ENCODE data around the gene RND1.
"Not testable (repeated sequence)": the region's sequence is repeated elsewhere in the genome, so short reads cannot be mapped to it uniquely, and the experiment has no call there.

Gene RND1

DNA sequence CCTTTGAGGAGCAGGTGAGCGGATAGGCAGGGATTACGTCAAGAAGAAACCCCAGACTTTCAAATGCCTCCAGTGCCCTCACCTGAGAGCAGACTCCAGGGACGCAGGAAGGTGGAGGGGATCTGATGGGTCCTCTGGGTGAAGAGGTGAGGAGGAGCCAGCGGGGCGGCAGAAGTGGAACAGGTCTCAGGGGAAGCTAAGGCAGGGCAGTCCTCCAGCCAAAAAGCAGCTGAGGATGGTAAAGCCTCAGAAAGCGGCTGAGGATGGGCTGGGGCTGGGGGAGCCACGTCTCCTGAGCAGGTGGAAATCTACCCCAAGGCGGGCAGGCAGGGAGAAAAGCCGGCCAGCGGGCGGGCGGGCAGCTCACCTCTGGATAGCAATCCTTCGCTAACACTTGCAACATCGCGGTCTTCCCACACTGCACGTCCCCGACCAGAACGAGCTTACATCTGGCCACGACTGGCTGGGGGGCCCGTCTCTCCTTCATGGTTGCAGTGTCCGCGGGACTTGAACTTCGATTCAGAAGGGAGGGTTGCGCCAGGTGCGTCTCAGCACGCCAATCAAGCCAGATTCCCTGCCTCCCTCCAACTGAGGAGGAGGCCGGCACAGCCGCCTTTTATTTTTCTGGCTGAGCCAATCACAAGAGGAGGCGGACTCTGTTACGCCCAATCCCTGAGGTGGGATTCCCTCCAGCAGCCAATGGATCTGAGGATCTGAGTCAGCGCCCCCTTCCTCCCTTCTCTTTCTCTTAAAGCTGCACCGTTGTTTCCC lies at the start of gene RND1:
RND1 (minus strand) TSS at position 590 of the 771 bp plus-strand sequence; CDS start at position 487, 103 bp downstream.
- H3K4me3 ChIP-seq (replicated peaks; ENCODE audit: low read depth, low read length), result peak within 1 kb of the TSS; percentile 52
- TF ChIP-seq, protein P1, sequence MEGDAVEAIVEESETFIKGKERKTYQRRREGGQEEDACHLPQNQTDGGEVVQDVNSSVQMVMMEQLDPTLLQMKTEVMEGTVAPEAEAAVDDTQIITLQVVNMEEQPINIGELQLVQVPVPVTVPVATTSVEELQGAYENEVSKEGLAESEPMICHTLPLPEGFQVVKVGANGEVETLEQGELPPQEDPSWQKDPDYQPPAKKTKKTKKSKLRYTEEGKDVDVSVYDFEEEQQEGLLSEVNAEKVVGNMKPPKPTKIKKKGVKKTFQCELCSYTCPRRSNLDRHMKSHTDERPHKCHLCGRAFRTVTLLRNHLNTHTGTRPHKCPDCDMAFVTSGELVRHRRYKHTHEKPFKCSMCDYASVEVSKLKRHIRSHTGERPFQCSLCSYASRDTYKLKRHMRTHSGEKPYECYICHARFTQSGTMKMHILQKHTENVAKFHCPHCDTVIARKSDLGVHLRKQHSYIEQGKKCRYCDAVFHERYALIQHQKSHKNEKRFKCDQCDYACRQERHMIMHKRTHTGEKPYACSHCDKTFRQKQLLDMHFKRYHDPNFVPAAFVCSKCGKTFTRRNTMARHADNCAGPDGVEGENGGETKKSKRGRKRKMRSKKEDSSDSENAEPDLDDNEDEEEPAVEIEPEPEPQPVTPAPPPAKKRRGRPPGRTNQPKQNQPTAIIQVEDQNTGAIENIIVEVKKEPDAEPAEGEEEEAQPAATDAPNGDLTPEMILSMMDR (IDR thresholded peaks at IDR 0.05; ENCODE audit: low read depth, low read length, missing control alignments), result peak; percentile 8
- DNase-seq (ENCODE audit: extremely low read depth, low read depth), result peak; percentile 77

GRCh38 chr12:48910196-48910595 lies 44.5 kb upstream of the RND1 start:
- H3K4me3 ChIP-seq (replicated peaks; ENCODE audit: low read depth, low read length), result no peak overlapping the region
- TF ChIP-seq, protein P1 (IDR thresholded peaks at IDR 0.05; ENCODE audit: low read depth, low read length, missing control alignments), result no peak
- no peak for DNase-seq (ENCODE audit: extremely low read depth, low read depth)

- H3K4me3 ChIP-seq (replicated peaks; ENCODE audit: low read depth, low read length); DNase-seq (ENCODE audit: extremely low read depth, low read depth): not testable (repeated sequence)
These were observed 44.0 kb upstream of the RND1 start for GRCh38 chr12:48909698-48910097.

DNA sequence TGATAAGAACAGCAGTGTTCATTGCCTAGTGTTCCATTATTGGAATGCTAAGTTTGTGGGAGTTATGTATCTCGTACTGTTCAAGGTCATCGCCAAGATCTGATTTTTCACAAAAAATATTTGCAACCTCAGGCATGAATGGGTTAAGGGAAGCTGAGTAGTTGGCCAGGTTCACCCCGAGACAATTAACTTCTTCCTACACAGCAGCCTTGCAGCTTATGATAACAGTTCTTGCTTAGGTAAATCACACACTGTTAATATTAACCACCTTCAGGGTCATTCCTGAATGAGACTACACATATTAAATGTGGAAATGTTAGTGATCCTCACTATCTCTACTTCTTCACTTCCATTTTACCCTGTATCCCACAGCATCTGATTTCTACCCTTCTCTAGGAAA lies 41.6 kb upstream of the RND1 start:
- TF ChIP-seq, protein P1 (IDR thresholded peaks at IDR 0.05; ENCODE audit: low read depth, low read length, missing control alignments), result no peak
- no peak overlapping the region for H3K4me3 ChIP-seq (replicated peaks; ENCODE audit: low read depth, low read length)
- DNase-seq (ENCODE audit: extremely low read depth, low read depth), result no peak

GRCh38 chr12:48903982-48904411 lies 38.3 kb upstream of the RND1 start:
- TF ChIP-seq, protein P1 (IDR thresholded peaks at IDR 0.05; ENCODE audit: low read depth, low read length, missing control alignments), result peak; percentile 87
- peak overlapping the region; percentile 45 for H3K4me3 ChIP-seq (replicated peaks; ENCODE audit: low read depth, low read length)
- peak; percentile 72 for DNase-seq (ENCODE audit: extremely low read depth, low read depth)

DNA sequence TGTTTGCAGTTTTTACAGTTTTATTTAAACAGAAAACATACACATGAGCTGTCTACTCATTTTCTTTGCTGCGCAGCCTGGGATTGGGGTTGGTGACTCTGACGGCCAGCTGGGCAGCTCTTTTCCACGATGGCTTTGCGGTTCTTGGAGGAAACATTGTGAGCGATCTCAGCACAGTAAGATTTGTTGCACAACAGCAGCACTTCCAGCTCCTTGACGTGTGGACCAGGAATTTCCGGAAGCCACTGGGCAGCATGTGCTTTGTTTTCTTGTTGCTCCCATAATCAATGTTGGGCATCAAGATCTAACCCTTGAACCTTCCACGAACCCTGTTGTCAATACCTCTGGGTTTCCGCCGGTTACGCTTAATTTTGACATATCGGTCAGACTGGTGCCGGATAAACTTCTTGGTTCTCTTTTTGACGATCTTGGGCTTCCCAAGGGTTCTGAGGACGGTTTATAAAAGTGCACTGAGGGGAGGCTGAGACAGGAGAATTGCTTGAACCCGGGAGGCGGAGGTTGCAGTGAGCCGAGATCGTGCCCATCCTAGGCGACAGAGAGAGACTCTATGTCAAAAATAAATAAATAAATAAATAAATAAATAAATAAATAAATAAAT lies 37.8 kb upstream of the RND1 start:
- no peak for DNase-seq (ENCODE audit: extremely low read depth, low read depth)
- H3K4me3 ChIP-seq (replicated peaks; ENCODE audit: low read depth, low read length), result no peak overlapping the region
- TF ChIP-seq, protein P1 (IDR thresholded peaks at IDR 0.05; ENCODE audit: low read depth, low read length, missing control alignments), result no peak

DNA sequence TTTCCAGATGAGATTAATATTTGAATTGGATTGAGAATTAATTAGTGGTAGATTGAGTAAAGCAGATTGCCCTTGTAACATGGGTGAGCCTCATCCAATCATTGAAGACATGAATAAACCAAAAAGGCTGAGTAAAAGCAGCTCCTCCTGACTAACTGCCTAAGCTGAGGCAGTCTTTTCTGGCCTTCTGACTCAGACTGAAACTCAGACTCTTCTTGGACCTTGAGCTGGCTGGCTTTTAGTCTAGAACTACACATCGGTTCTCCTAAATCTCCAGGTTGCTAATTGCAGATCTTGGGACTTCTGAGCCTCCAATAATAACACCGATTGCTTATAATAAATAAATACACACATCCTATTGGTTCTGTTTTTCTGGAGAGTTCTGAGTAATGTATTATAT lies 35.6 kb upstream of the RND1 start:
- no peak overlapping the region for H3K4me3 ChIP-seq (replicated peaks; ENCODE audit: low read depth, low read length)
- DNase-seq (ENCODE audit: extremely low read depth, low read depth), result no peak
- TF ChIP-seq, protein P1 (IDR thresholded peaks at IDR 0.05; ENCODE audit: low read depth, low read length, missing control alignments), result no peak
